Small intestine (tissue), 7 donors: Measurements from ENCODE around the gene NKD1. TPM values are rescaled to one million over a fixed set of nuclear protein-coding genes. Genes with fewer than 3 reads are reported as not detected.
"Not testable (repeated sequence)": the region's sequence is repeated elsewhere in the genome, so short reads cannot be mapped to it uniquely, and the experiment has no call there.

ENCODE experiments used
- DNase-seq, 2 donors: peaks; one replicate each; pipeline versions ENCODE4 v3.0.0 to v3.0.0-alpha.2; 2013
- FAIRE-seq: peaks from 2 replicates; lab custom pipeline; 2012; peaks lifted over from hg19 to GRCh38; lab: Jason Lieb, UNC
- H3K27ac ChIP-seq, 3 donors: one replicate each; pipeline ENCODE4 v1.5.1; 2013; ENCODE audit warnings: low read length in 2 of 3, mild to moderate bottlenecking in 2 of 3, control low read depth in 1 of 3, inconsistent platforms in 1 of 3, low read depth in 1 of 3, moderate library complexity in 1 of 3
- H3K27me3 ChIP-seq, 3 donors: one replicate each; pipeline ENCODE4 v1.6.1; 2013; ENCODE audit warnings: low read length in 3 of 3, inconsistent platforms in 1 of 3; ENCODE audit not compliant: control insufficient read depth in 3 of 3, insufficient read depth in 3 of 3
- H3K36me3 ChIP-seq, 3 donors: one replicate each; pipeline ENCODE4 v1.6.1; 2013; ENCODE audit warnings: low read length in 3 of 3, inconsistent platforms in 1 of 3, low read depth in 1 of 3, mild to moderate bottlenecking in 1 of 3, moderate library complexity in 1 of 3; ENCODE audit not compliant: control insufficient read depth in 3 of 3, insufficient read depth in 2 of 3
- H3K4me1 ChIP-seq, 3 donors: one replicate each; pipeline ENCODE4 v1.6.1; 2013; ENCODE audit warnings: low read length in 2 of 3, inconsistent platforms in 1 of 3, low read depth in 1 of 3, mild to moderate bottlenecking in 1 of 3, moderate library complexity in 1 of 3; ENCODE audit not compliant: control insufficient read depth in 3 of 3, insufficient read depth in 2 of 3
- H3K4me3 ChIP-seq, 3 donors: one replicate each; pipeline ENCODE4 v1.5.1; 2013; ENCODE audit warnings: low read length in 3 of 3, control low read depth in 1 of 3, inconsistent platforms in 1 of 3, low read depth in 1 of 3, mild to moderate bottlenecking in 1 of 3, moderate library complexity in 1 of 3
- H3K9me3 ChIP-seq, 2 donors: one replicate each; pipeline ENCODE4 v1.6.1; 2013; ENCODE audit warnings: low read depth in 1 of 2, low read length in 1 of 2; ENCODE audit not compliant: control insufficient read depth in 2 of 2, insufficient read depth in 1 of 2
- WGBS, 3 donors: extraction: QIAGEN DNeasy Blood & Tissue Kit; methylation state at CpG; one replicate each; pipeline ENCODE4 v1.1.7; 2013; 5-methylcytosine and 5-hydroxymethylcytosine counted together
- polyA plus RNA-seq, 4 donors: library from polyadenylated mRNA; stranded (reverse) in 3 of 4; unstranded in 1 of 4; fragments of 200-250 nt in 3 of 4; fragments of 120-200 nt in 1 of 4; gene quantifications; one replicate each; pipeline versions ENCODE4 v1.2.1 to v1.2.3, GENCODE V29; 2013
- donor health status: healthy with polysubstance abuse.
- donor health status: control.
- donor health status: control.
- donor health status: Bipolar disorder and iron deficiency.
- donor health status: healthy.

The NKD1 gene
- polyA plus RNA-seq, 4 donors, result 0.22 to 2.9 (median 1.3) TPM

DNA sequence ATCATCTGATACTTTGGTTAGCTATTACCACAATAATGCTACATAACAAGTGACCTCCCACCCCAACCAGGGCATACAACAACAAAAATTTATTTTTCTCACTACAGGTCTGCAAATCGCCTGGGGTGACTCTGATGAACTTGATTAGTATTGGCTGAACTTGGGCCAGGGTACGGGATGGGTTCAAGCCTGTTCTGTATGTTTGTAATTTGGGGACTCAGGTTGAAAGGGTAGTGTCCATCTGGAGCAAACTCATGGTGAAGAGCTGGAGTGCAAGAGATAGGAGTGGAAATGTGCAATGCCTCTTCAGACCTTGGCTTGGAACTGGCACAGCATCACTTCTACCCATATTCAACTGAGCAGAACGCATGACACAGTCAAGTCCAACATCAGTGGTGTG is 16.3 kb upstream of the NKD1 start:
- H3K4me3 ChIP-seq, result no peak overlapping the region
- no peak for FAIRE-seq
- 72 to 85% (median 79%) methylated on average over 3 of the region's 3 CpGs for WGBS, 3 donors

DNA sequence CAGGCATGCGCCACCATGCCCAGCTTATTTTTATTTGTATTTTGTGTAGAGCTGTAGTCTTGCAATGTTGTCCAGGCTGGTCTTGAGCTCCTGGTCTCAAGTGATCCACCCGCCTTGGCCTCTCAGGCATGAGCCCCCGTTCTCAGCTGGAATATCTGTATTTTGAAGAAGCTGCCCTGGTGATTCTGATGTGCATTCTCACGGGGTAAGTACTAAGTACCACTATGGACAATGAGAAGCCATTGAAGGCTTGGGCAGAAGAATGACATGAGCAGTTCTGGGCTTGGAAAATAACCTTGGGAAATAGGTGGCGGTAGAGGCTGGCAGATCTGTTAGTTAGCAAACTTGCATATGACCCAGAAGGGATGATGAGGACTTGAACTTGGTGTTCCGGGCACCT is 15.6 kb upstream of the NKD1 start:
- FAIRE-seq (no peak), DNase-seq (no peak)
- no peak overlapping the region for H3K27ac ChIP-seq
- 90 to 99% (median 92%) methylated on average over 6 of the region's 6 CpGs for WGBS, 3 donors
- H3K4me3 ChIP-seq, result no peak overlapping the region
- H3K9me3 ChIP-seq, result peaks cover 0 to 8% of the 10 kb centered on the region in 2 donors
- H3K4me1 ChIP-seq, result no peaks in the 10 kb centered on the region
- H3K36me3 ChIP-seq, result no peaks in the 10 kb centered on the region
- H3K27me3 ChIP-seq, result no peaks in the 10 kb centered on the region

More for the DNA sequence above, 16.3 kb upstream of the NKD1 start:
- Histone ChIP-seq H3K27ac (no peak overlapping the region), H3K4me1 (no peaks in the 10 kb centered on the region), H3K27me3 (no peaks in the 10 kb centered on the region), H3K9me3 (peaks cover 0 to 8% of the 10 kb centered on the region in 2 donors), H3K36me3 (no peaks in the 10 kb centered on the region)
- no peak for DNase-seq

DNA sequence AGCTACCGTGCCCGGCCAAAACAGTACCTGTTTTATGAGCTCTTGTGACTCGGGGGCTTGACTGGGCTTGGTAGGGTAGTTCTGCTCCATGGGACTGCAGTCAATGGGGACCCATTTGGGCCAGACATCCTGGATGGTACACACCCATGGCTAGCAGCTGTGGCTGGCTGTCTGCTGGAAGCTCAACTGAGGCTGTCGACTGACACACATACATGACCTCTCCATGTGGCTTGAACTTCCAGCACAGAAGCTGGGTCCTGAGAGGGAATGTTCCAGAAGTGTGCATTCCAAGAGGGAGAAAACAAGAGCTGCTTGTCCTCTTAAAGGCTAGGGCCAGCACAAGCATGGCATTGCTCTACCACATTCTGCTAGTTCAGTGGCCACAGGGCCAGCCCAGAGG is 14.9 kb upstream of the NKD1 start:
- Histone ChIP-seq H3K4me3 (no peak overlapping the region), H3K36me3 (no peaks in the 10 kb centered on the region), H3K4me1 (no peaks in the 10 kb centered on the region), H3K9me3 (peaks cover 0 to 8% of the 10 kb centered on the region in 2 donors), H3K27ac (no peak overlapping the region), H3K27me3 (no peaks in the 10 kb centered on the region)
- 85 to 91% (median 87%) methylated on average over 4 of the region's 4 CpGs for WGBS, 3 donors
- DNase-seq (no peak), FAIRE-seq (no peak)

DNA sequence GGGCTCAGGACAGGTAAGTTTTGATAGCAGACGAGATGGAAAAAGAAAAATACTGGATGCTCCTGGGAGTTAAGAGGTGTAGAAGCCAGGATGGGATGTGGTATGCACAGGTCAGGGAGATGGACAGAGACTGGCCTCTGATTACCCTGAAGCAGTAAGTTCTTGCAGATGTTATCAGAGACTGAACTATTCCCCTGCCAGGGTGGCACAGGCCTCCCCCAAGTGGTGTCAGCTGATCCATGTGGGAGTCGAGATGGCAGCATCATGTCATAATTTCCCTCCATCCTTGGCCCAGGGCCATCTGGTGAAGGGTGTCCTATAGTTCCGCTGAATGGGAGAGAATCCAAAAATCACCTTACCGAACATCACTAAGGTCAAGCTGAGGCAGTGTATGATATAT is 14.1 kb upstream of the NKD1 start:
- 78 to 81% (median 78%) methylated on average over 4 of the region's 4 CpGs for WGBS, 3 donors
- no peak overlapping the region for H3K27ac ChIP-seq
- H3K4me1 ChIP-seq, result no peaks in the 10 kb centered on the region
- H3K4me3 ChIP-seq, result no peak overlapping the region
- no peaks in the 10 kb centered on the region for H3K27me3 ChIP-seq
- no peaks in the 10 kb centered on the region for H3K36me3 ChIP-seq
- no peak for FAIRE-seq
- peaks cover 0 to 8% of the 10 kb centered on the region in 2 donors for H3K9me3 ChIP-seq
- no peak for DNase-seq

DNA sequence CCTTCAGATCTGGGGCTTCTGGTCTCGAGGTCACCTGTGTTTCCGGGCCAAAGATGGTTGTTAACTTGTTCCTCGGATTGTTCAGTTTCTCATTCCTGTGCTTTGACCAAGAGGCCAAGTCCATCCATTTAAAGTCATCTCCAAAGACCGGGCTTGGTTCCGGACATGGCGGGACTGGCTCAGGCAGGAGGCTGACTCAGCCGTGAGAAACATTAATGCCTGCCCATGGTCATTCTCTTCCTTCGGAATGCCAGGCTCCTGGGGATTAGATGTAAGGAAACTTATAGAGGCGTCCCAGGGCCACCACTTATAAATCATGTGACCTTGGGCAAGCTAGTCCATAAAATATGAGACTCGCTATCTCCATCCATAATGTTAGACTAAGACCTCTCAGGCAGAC is 13.6 kb upstream of the NKD1 start:
- Histone ChIP-seq H3K9me3 (peaks cover 0 to 8% of the 10 kb centered on the region in 2 donors), H3K4me3 (no peak overlapping the region), H3K27ac (no peak overlapping the region), H3K36me3 (no peaks in the 10 kb centered on the region), H3K4me1 (no peaks in the 10 kb centered on the region), H3K27me3 (no peaks in the 10 kb centered on the region)
- no peak for FAIRE-seq
- 88 to 93% (median 91%) methylated on average over 10 of the region's 10 CpGs for WGBS, 3 donors
- no peak for DNase-seq

DNA sequence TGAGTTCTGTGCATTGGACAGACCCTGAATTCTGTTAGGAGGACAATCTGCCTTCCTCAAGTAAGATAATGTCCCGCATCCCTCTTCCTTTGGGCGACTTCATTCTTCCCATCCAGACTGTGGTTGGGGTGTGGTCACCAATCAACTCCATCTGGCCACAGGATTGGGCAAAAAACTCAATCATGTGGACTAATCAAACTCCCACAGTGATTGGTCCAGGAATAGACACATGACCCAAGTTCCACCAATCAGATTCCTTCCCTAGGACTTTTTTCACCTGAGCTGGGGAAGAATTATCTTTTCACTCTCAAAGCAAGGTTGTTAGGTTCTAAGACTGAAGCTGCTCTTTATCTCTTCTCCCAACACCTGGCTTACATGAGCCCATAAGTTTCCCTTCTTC is 13.2 kb upstream of the NKD1 start:
- 89 to 98% (median 94%) methylated on average over 2 of the region's 2 CpGs for WGBS, 3 donors
- H3K4me3 ChIP-seq, result no peak overlapping the region
- FAIRE-seq, result no peak
- H3K27me3 ChIP-seq, result no peaks in the 10 kb centered on the region
- no peaks in the 10 kb centered on the region for H3K4me1 ChIP-seq
- H3K36me3 ChIP-seq, result no peaks in the 10 kb centered on the region
- peaks cover 0 to 8% of the 10 kb centered on the region in 2 donors for H3K9me3 ChIP-seq
- DNase-seq, result no peak
- H3K27ac ChIP-seq, result no peak overlapping the region

DNA sequence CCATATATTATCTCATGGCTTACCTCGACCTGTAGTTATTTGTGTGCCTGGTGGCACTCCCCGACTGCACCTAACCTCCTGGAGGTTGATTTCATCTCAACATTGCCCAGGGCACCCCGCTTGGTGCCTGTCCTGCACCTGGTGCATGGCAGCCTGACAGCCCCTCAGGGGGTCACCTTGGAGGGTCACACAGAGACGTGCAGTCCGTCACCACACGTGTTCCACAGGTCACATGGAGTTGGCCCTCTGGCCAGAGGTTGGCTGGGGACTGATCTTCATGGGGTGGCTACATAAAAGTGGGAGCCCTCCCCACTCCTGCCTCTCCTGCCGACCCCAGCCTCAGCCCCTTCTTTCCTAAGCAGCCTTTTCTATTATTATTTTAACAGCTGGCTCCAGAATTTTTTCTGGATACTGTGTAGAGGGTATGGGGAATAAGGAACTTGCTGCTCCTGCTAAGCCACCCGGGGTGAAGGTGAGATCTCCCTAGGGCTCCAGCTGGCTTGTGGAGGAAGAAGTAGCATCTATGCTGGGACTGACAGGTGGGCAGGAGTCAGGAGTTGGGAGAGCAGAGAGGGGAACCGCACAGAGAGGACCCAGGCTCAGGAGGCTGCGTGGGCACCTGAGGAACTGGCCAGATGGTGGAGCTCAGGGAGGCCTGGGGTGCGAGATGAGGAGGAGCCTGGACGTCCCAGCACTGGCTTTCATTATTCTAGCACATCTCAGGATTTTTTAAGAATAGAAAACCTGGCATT is 12.5 kb upstream of the NKD1 start:
- WGBS, 3 donors, result 80 to 87% (median 87%) methylated on average over 12 of the region's 12 CpGs
- Histone ChIP-seq H3K36me3 (no peaks in the 10 kb centered on the region), H3K27ac (no peak overlapping the region), H3K27me3 (no peaks in the 10 kb centered on the region), H3K9me3 (peaks cover 0 to 3% of the 10 kb centered on the region in 2 donors), H3K4me3 (no peak overlapping the region), H3K4me1 (no peaks in the 10 kb centered on the region)
- DNase-seq (no peak), FAIRE-seq (no peak)

DNA sequence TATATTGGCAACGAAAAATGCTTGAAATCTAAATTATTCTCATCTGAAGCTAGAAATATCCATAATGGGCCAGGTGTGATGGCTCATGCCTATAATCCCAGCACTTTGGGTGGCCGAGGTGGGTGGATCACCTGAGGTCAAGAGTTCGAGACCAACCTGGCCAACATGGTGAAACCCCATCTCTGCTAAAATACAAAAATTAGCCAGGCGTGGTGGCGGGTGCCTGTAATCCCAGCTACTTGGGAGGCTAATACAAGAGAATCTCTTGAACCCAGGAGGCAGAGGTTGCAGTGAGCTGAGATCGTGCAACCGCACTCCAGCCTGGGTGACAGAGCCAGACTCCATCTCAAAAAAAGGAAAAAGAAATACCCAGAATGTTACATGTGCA is 11.9 kb upstream of the NKD1 start:
- not testable (repeated sequence) for H3K4me1 ChIP-seq, H3K27ac ChIP-seq, H3K36me3 ChIP-seq, DNase-seq, FAIRE-seq, H3K4me3 ChIP-seq, H3K27me3 ChIP-seq, H3K9me3 ChIP-seq
- WGBS, 3 donors, result 90 to 95% (median 92%) methylated on average over 7 of the region's 7 CpGs
